ENCODE results near the gene B4GALNT4. TPM values are rescaled to one million over a fixed set of nuclear protein-coding genes. Genes with fewer than 3 reads are reported as not detected.

Gene B4GALNT4
- total RNA-seq, 1 experiment from 2014 or later: 4.7 TPM

DNA sequence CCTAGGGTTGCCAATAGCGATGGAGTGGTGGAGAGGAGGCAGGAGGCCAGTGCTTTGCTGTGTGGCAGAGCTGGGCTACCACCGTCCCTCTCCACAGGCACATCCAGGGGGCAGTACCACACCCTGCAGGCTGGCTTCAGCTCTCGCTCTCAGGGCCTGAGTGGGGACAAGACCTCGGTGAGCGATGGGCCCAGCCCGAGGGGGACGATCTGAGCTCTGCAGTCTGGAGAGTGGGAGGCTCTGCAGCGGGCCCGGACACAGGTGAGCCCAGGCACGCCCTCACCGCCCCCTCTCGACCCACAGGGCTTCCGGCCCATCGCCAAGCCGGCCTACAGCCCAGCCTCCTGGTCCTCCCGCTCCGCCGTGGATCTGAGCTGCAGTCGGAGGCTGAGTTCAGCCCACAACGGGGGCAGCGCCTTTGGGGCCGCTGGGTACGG, 27.2 kb downstream of the B4GALNT4 start:
- Histone ChIP-seq H4K20me1 (ENCODE audit: insufficient read depth) (peaks cover 3% of the 10 kb centered on the region; the same call in 1 of the 2 replicates), H3K4me2 (no peak overlapping the region), H2AFZ (no peak overlapping the region), H3K36me3 (ENCODE audit: low read depth) (no peaks in the 10 kb centered on the region), H3K27me3 (ENCODE audit: insufficient read depth, low read depth) (no peaks in the 10 kb centered on the region), H3K9me2 (ENCODE audit: insufficient read depth) (no peaks in the 10 kb centered on the region), H3K27ac (no peak overlapping the region), H3F3A (ENCODE audit: insufficient read depth, low read depth) (no peaks in the 10 kb centered on the region), H3K4me1 (replicated peaks; ENCODE audit: insufficient read depth) (peaks cover 10% of the 10 kb centered on the region), H3K9me3 (ENCODE audit: insufficient read depth, low read depth) (no peaks in the 10 kb centered on the region), H3K4me3 (no peak overlapping the region), H3K79me2 (ENCODE audit: low read depth) (peaks cover 24% of the 10 kb centered on the region)
- no TSS peak for BruUV-seq (replicated peaks)
- intact Hi-C loops (cut with micrococcal nuclease; ENCODE audit: unreplicated experiment): no loop called here
- TF ChIP-seq, protein P1, sequence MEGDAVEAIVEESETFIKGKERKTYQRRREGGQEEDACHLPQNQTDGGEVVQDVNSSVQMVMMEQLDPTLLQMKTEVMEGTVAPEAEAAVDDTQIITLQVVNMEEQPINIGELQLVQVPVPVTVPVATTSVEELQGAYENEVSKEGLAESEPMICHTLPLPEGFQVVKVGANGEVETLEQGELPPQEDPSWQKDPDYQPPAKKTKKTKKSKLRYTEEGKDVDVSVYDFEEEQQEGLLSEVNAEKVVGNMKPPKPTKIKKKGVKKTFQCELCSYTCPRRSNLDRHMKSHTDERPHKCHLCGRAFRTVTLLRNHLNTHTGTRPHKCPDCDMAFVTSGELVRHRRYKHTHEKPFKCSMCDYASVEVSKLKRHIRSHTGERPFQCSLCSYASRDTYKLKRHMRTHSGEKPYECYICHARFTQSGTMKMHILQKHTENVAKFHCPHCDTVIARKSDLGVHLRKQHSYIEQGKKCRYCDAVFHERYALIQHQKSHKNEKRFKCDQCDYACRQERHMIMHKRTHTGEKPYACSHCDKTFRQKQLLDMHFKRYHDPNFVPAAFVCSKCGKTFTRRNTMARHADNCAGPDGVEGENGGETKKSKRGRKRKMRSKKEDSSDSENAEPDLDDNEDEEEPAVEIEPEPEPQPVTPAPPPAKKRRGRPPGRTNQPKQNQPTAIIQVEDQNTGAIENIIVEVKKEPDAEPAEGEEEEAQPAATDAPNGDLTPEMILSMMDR (conservative IDR thresholded peaks at IDR 0.05): no peak
- no peak for TF ChIP-seq EZH2 (IDR thresholded peaks at IDR 0.05; ENCODE audit: low read depth)
- ChIA-PET POLR2A (ENCODE audit: unreplicated experiment) (no interaction called here), CTCF (no interaction called here)
- no peak for DNase-seq

DNA sequence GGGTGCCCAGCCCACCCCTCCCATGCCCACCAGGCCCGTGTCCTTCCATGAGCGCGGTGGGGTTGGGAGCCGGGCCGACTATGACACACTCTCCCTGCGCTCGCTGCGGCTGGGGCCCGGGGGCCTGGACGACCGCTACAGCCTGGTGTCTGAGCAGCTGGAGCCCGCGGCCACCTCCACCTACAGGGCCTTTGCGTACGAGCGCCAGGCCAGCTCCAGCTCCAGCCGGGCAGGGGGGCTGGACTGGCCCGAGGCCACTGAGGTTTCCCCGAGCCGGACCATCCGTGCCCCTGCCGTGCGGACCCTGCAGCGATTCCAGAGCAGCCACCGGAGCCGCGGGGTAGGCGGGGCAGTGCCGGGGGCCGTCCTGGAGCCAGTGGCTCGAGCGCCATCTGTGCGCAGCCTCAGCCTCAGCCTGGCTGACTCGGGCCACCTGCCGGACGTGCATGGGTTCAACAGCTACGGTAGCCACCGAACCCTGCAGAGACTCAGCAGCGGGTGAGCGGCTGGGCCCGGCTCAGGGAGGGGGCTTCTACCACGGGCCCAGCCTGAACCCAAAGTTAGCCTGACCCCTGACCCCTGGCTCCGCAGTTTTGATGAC, 27.7 kb downstream of the B4GALNT4 start:
- no TSS peak for BruUV-seq (replicated peaks)
- Histone ChIP-seq H3K27ac (no peak overlapping the region), H2AFZ (no peak overlapping the region), H3K4me1 (replicated peaks; ENCODE audit: insufficient read depth) (peaks cover 10% of the 10 kb centered on the region), H3K9me3 (ENCODE audit: insufficient read depth, low read depth) (no peaks in the 10 kb centered on the region), H3K27me3 (ENCODE audit: insufficient read depth, low read depth) (no peaks in the 10 kb centered on the region), H3K36me3 (ENCODE audit: low read depth) (no peaks in the 10 kb centered on the region), H3F3A (ENCODE audit: insufficient read depth, low read depth) (no peaks in the 10 kb centered on the region), H3K4me3 (no peak overlapping the region), H3K79me2 (ENCODE audit: low read depth) (peaks cover 24% of the 10 kb centered on the region), H3K9me2 (ENCODE audit: insufficient read depth) (no peaks in the 10 kb centered on the region), H4K20me1 (ENCODE audit: insufficient read depth) (peaks cover 3% of the 10 kb centered on the region; the same call in 1 of the 2 replicates), H3K4me2 (no peak overlapping the region)
- intact Hi-C loops (cut with micrococcal nuclease; ENCODE audit: unreplicated experiment): no loop called here
- DNase-seq: no peak
- CTCF ChIA-PET: no interaction called here
- TF ChIP-seq, protein P1 (conservative IDR thresholded peaks at IDR 0.05): no peak
- TF ChIP-seq EZH2 (IDR thresholded peaks at IDR 0.05; ENCODE audit: low read depth): no peak
- POLR2A ChIA-PET (ENCODE audit: unreplicated experiment): no interaction called here

DNA sequence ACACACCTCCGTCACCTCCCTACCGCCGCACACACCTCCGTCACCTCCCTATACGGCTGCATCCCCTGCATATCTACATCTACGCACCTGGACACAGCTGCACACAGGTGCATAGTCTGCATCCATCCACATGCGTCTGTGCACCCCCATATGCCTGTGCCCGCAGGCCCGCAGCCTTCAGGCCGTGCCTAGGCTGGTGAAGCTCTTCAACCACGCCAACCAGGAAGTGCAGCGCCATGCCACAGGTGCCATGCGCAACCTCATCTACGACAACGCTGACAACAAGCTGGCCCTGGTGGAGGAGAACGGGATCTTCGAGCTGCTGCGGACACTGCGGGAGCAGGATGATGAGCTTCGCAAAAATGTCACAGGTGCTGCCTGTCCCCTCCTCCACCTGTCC, 29.5 kb downstream of the B4GALNT4 start:
- no peak overlapping the region for H3K27ac ChIP-seq
- no peak overlapping the region for H3K4me3 ChIP-seq
- H2AFZ ChIP-seq: no peak overlapping the region
- TF ChIP-seq EZH2 (IDR thresholded peaks at IDR 0.05; ENCODE audit: low read depth): no peak
- TF ChIP-seq, protein P1 (conservative IDR thresholded peaks at IDR 0.05): no peak
- ChIA-PET POLR2A (ENCODE audit: unreplicated experiment) (no interaction called here), CTCF (no interaction called here)
- H3K4me2 ChIP-seq: no peak overlapping the region
- H4K20me1 ChIP-seq (ENCODE audit: insufficient read depth): peaks cover 3% of the 10 kb centered on the region; the same call in 1 of the 2 replicates
- peaks cover 5% of the 10 kb centered on the region; the same call in 1 of the 2 replicates for H3K4me1 ChIP-seq (replicated peaks; ENCODE audit: insufficient read depth)
- DNase-seq: no peak
- no peaks in the 10 kb centered on the region for H3F3A ChIP-seq (ENCODE audit: insufficient read depth, low read depth)
- H3K79me2 ChIP-seq (ENCODE audit: low read depth): peaks cover 24% of the 10 kb centered on the region
- no peaks in the 10 kb centered on the region for H3K36me3 ChIP-seq (ENCODE audit: low read depth)
- no peaks in the 10 kb centered on the region for H3K9me3 ChIP-seq (ENCODE audit: insufficient read depth, low read depth)
- no peaks in the 10 kb centered on the region for H3K27me3 ChIP-seq (ENCODE audit: insufficient read depth, low read depth)
- H3K9me2 ChIP-seq (ENCODE audit: insufficient read depth): no peaks in the 10 kb centered on the region
- BruUV-seq (replicated peaks): no TSS peak
- intact Hi-C loops (cut with micrococcal nuclease; ENCODE audit: unreplicated experiment): no loop called here
